Transverse colon (tissue), 4 donors: ENCODE data around the gene LEMD1. TPM values are rescaled to one million over a fixed set of nuclear protein-coding genes. Genes with fewer than 3 reads are reported as not detected.

Experiments
- DNase-seq: peaks from one replicate; pipeline ENCODE4 v3.0.0-alpha.2; 2019
- H3K27ac ChIP-seq, 4 donors: fragments of 200-600 bp; sonication (generic); 2 replicates each; pipeline ENCODE4 v1.5.1; 2016 to 2018; ENCODE audit warnings: inconsistent platforms in 4 of 4
- H3K27me3 ChIP-seq: fragments of 200-600 bp; sonication (generic); 2 replicates; pipeline ENCODE4 v1.5.1; 2017; ENCODE audit warnings: inconsistent platforms
- H3K36me3 ChIP-seq, 4 donors: fragments of 200-600 bp; sonication (generic); 2 replicates each; pipeline ENCODE4 v1.5.1; 2017 to 2019; ENCODE audit warnings: inconsistent platforms in 4 of 4
- H3K4me1 ChIP-seq, 4 donors: fragments of 200-600 bp; sonication (generic); 2 replicates each; pipeline ENCODE4 v1.5.1; 2017 to 2020; ENCODE audit warnings: inconsistent platforms in 4 of 4
- H3K4me3 ChIP-seq, 4 donors: fragments of 200-600 bp; sonication (generic); 1 replicate in 1 of 4; 2 replicates in 3 of 4; pipeline versions ENCODE4 v1.5.1 to v1.6.1; 2017 to 2019; ENCODE audit warnings: inconsistent platforms in 4 of 4
- H3K9me3 ChIP-seq, 2 donors: fragments of 200-600 bp; sonication (generic); 2 replicates each; pipeline ENCODE4 v1.5.1; 2017 to 2019; ENCODE audit warnings: inconsistent platforms in 2 of 2
- CTCF ChIP-seq, 5 experiments: fragments of 200-600 bp in 3 of 5; fragments of 450-650 bp in 2 of 5; sonication (generic) in 3 of 5; IDR thresholded peaks; 1 replicate in 2 of 5; 2 replicates in 3 of 5; pipeline ENCODE4 v1.5.1; 2016 to 2017; ENCODE audit warnings: antibody characterized with exemption in 5 of 5, inconsistent platforms in 3 of 5, mild to moderate bottlenecking in 2 of 5, moderate library complexity in 1 of 5
- EP300 ChIP-seq: sonication (generic); formaldehyde crosslinking; IDR thresholded peaks from one replicate; pipeline ENCODE4 v1.6.1; 2017; ENCODE audit warnings: antibody characterized with exemption, low read depth
- POLR2A ChIP-seq: fragments of 450-650 bp; IDR thresholded peaks from one replicate; pipeline ENCODE4 v1.6.1; 2016; ENCODE audit warnings: antibody characterized with exemption, mild to moderate bottlenecking, moderate library complexity
- POLR2AphosphoS5 ChIP-seq, 3 donors: sonication (generic); formaldehyde crosslinking; IDR thresholded peaks; one replicate each; pipeline ENCODE4 v1.6.1; 2016; ENCODE audit warnings: antibody characterized with exemption in 3 of 3
- WGBS, 2 donors: methylation state at CpG; one replicate each; pipeline ENCODE4 v1.1.5; 2018; ENCODE audit warnings: low coverage in 1 of 2; 5-methylcytosine and 5-hydroxymethylcytosine counted together
- in situ Hi-C, 4 donors: fragments of 200-750 bp; cut with MboI; loops; one replicate each; pipeline versions ENCODE4 v1.15.0 to v1.15.1; 2017; ENCODE audit warnings: low sequenced_read_pairs in 3 of 4, low pct_ligation_motif_present in 1 of 4, low pct_unique_long_range_greater_than_20kb in 1 of 4
- intact Hi-C: fragments of 100-400 bp; cut with DNase I; formaldehyde crosslinking; loops from one replicate; pipeline ENCODE4 v1.15.1; 2023; ENCODE audit warnings: low total_unique reads
- total RNA-seq, 4 donors: library from RNA; depleted of rRNA; stranded (reverse); fragments of >200 nt; gene quantifications; one replicate each; pipeline ENCODE4 v1.1.0, GENCODE V29; 2016

LEMD1 gene
- total RNA-seq, 4 donors from 2014 or later: not detected

- no peak for DNase-seq
- no peaks in the 10 kb centered on the region for H3K36me3 ChIP-seq
- H3K9me3 ChIP-seq: no peaks in the 10 kb centered on the region
- peaks cover 23 to 56% (median 39%) of the 10 kb centered on the region in 4 donors for H3K4me1 ChIP-seq
- no peak overlapping the region for H3K27ac ChIP-seq
- intact Hi-C loops (loop anchor here (5.0 to 10.0 kb wide), 2 partner anchors 83 to 1045 kb away; partner anchors contain the start of gene KLHDC8A), in situ Hi-C loops (no loop called here)
- no peak overlapping the region for H3K4me3 ChIP-seq
- TF ChIP-seq POLR2AphosphoS5 (IDR thresholded peaks at IDR 0.05) (no peak), CTCF (IDR thresholded peaks at IDR 0.05) (no peak), EP300 (no peak), POLR2A (no peak)
- peaks cover 12% of the 10 kb centered on the region for H3K27me3 ChIP-seq
- 86 to 100% methylated on average over 2 of the region's 2 CpGs for WGBS, 2 donors
Measured at GRCh38 chr1:205437570-205437969, 15.7 kb upstream of the LEMD1 start.

GRCh38 chr1:205436776-205437410, 15.0 kb upstream of the LEMD1 start:
- Histone ChIP-seq H3K4me1 (peaks cover 22 to 49% (median 36%) of the 10 kb centered on the region in 4 donors), H3K9me3 (no peaks in the 10 kb centered on the region), H3K36me3 (no peaks in the 10 kb centered on the region), H3K4me3 (no peak overlapping the region), H3K27ac (no peak overlapping the region), H3K27me3 (peaks cover 12% of the 10 kb centered on the region)
- intact Hi-C loops (loop anchor here (5.0 to 10.0 kb wide), 2 partner anchors 82 to 1045 kb away; partner anchors contain the start of gene KLHDC8A), in situ Hi-C loops (no loop called here)
- no peak for TF ChIP-seq POLR2AphosphoS5 (IDR thresholded peaks at IDR 0.05)
- TF ChIP-seq EP300: no peak
- no peak for TF ChIP-seq POLR2A
- TF ChIP-seq CTCF (IDR thresholded peaks at IDR 0.05): no peak
- 81 to 87% methylated on average over 2 to 5 of the region's 5 CpGs for WGBS, 2 donors
- DNase-seq: no peak

- WGBS, 2 donors: 59% methylated on average over 11 of the region's 11 CpGs; no CpG with 5 or more reads in 1 of the 2 donors
Measured at GRCh38 chr1:205435578-205436573, 14.0 kb upstream of the LEMD1 start.

More at GRCh38 chr1:205435578-205436573, 14.0 kb upstream of the LEMD1 start:
- peaks cover 12% of the 10 kb centered on the region for H3K27me3 ChIP-seq
- H3K36me3 ChIP-seq: no peaks in the 10 kb centered on the region
- H3K9me3 ChIP-seq: no peaks in the 10 kb centered on the region
- no peak overlapping the region for H3K4me3 ChIP-seq
- H3K27ac ChIP-seq: no peak overlapping the region
- in situ Hi-C loops (no loop called here), intact Hi-C loops (loop anchor here (5.0 to 10.0 kb wide), 2 partner anchors 81 to 1046 kb away; partner anchors contain the start of gene KLHDC8A)
- H3K4me1 ChIP-seq: peaks cover 15 to 41% (median 28%) of the 10 kb centered on the region in 4 donors
- TF ChIP-seq POLR2AphosphoS5 (IDR thresholded peaks at IDR 0.05): no peak
- TF ChIP-seq EP300: no peak
- no peak for TF ChIP-seq CTCF (IDR thresholded peaks at IDR 0.05)
- no peak for TF ChIP-seq POLR2A
- no peak for DNase-seq
